Cardiac muscle cell (in vitro differentiated cells and primary cell): Measurements from ENCODE around the gene SGMS1. TPM values are rescaled to one million over a fixed set of nuclear protein-coding genes. Genes with fewer than 3 reads are reported as not detected.
A peak's percentile ranks its signal among the peaks of the same experiment; 100 is the strongest.

Experiments used
- DNase-seq, 2 donors: peaks; one replicate each; pipeline versions ENCODE4 v3.0.0 to v3.0.0-alpha.2; 2010 to 2017; ENCODE audit warnings: low read depth in 1 of 2, low spot score in 1 of 2
- H3K27ac ChIP-seq: fragments of 200-600 bp; sonication (generic); 2 replicates; pipeline ENCODE4 v1.5.1; 2016
- H3K27me3 ChIP-seq: fragments of 200-600 bp; sonication (generic); 2 replicates; pipeline ENCODE4 v1.6.0; 2016; ENCODE audit warnings: control low read depth
- H3K36me3 ChIP-seq: fragments of 200-600 bp; sonication (generic); 2 replicates; pipeline ENCODE4 v1.5.1; 2016; ENCODE audit warnings: control low read depth
- H3K4me1 ChIP-seq: fragments of 200-600 bp; sonication (generic); 2 replicates; pipeline ENCODE4 v1.8.1; 2017; ENCODE audit warnings: low read depth, mild to moderate bottlenecking, mixed run types
- H3K4me3 ChIP-seq: fragments of 200-600 bp; sonication (generic); 2 replicates; pipeline ENCODE4 v1.5.1; 2016; ENCODE audit warnings: mild to moderate bottlenecking
- H3K9me3 ChIP-seq: fragments of 200-600 bp; sonication (generic); 2 replicates; pipeline ENCODE4 v1.5.1; 2017; ENCODE audit warnings: low read depth, mild to moderate bottlenecking, control low read depth
- polyA plus RNA-seq: library from polyadenylated mRNA; unstranded; fragments of >200 nt; fragmentation: Nextera tagmentation; extraction: Ambion mirVana; gene quantifications from 2 replicates; pipeline ENCODE4 v1.2.1, GENCODE V29; 2016
- total RNA-seq: library from RNA; depleted of rRNA; stranded (reverse); fragments of >200 nt; gene quantifications from 2 replicates; pipeline ENCODE4 v1.2.3, GENCODE V29; 2016
- TF ChIP-seq, protein P1 (sequence below): IDR thresholded peaks from 2 replicates; pipeline ENCODE4 v1.5.1; 2012; ENCODE audit warnings: low read depth, mild to moderate bottlenecking, low read length

SGMS1 gene
- total and polyA plus RNA-seq, 2 experiments from 2014 or later, result 12.1 to 41.6 TPM

DNA sequence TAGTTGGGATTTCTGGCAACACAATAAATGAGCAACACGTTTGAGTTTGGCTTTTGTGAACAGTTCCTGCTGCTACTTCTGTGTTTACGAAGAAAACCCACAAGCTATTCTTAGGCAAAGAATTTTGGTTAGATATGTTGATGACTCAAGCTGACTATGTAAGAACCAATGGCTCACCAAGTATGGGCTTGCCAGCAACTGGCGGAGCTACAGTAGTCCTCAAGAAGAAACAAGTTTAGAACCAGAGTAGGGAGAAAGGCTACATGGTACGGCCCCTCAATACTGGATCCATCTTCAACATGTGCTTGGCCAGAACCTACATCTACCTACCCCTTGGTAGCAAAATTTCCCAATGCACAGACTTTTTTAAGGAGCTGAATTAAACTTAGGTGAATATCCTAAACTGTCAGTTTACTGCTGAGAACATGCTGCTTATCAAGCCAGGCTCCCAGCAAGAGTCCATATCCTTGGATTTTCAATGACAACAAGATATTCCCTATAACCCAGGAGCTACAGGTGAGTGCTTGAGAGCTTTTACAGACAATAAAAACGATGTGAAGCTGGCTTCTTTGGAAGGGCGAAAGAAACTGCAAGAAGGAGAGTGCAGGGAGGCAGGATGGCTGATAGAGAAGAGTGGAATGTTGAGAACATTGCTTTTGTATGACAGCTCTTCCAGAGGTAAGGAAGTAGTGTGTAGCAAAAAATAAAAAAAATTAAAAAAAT lies 298.1 kb downstream of the SGMS1 start:
- no peak overlapping the region for H3K4me3 ChIP-seq
- DNase-seq, result peak in 1 of 2 donors; percentile 94

DNA sequence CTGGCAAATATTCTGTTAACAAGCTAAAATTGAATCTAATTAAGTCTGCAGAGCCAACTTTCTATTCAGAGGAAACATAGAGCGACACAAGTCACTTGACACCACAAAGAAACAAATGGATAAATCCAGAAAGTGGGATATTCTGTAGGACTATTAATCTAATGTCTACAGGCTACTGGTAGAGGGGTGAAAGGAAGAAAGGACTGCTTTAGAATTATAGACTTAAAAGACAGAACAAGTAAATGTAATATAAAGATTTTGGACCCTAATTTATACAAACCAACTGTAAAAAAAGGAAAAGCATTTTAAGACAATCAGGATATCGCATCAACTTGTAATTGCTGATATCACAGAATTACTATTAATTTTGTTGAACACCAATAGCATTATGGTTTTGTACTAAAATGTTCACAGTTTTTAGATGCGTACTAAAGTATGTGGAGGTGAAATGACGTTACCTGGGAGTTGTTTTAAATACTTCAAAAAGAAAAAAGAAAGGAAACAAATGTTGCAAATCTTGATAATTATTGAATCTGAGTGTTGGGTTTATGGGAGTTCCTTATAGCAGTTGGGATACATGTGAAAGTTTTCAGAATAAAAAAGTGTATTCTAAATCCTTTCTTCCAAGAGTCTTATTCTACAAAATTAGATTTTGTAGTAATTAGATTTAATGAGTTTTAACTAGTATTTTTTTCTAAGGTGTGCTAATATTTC lies 298.9 kb downstream of the SGMS1 start:
- no peak for DNase-seq
- H3K27ac ChIP-seq, result no peak overlapping the region
- peaks cover 3% of the 10 kb centered on the region for H3K4me1 ChIP-seq
- H3K9me3 ChIP-seq, result no peaks in the 10 kb centered on the region
- no peaks in the 10 kb centered on the region for H3K36me3 ChIP-seq
- no peaks in the 10 kb centered on the region for H3K27me3 ChIP-seq
- no peak overlapping the region for H3K4me3 ChIP-seq
- TF ChIP-seq, protein P1, sequence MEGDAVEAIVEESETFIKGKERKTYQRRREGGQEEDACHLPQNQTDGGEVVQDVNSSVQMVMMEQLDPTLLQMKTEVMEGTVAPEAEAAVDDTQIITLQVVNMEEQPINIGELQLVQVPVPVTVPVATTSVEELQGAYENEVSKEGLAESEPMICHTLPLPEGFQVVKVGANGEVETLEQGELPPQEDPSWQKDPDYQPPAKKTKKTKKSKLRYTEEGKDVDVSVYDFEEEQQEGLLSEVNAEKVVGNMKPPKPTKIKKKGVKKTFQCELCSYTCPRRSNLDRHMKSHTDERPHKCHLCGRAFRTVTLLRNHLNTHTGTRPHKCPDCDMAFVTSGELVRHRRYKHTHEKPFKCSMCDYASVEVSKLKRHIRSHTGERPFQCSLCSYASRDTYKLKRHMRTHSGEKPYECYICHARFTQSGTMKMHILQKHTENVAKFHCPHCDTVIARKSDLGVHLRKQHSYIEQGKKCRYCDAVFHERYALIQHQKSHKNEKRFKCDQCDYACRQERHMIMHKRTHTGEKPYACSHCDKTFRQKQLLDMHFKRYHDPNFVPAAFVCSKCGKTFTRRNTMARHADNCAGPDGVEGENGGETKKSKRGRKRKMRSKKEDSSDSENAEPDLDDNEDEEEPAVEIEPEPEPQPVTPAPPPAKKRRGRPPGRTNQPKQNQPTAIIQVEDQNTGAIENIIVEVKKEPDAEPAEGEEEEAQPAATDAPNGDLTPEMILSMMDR, result no peak

More for the DNA sequence above, 298.1 kb downstream of the SGMS1 start:
- no peaks in the 10 kb centered on the region for H3K27me3 ChIP-seq
- no peaks in the 10 kb centered on the region for H3K36me3 ChIP-seq
- no peak overlapping the region for H3K27ac ChIP-seq
- TF ChIP-seq, protein P1, result no peak
- peaks cover 3% of the 10 kb centered on the region for H3K4me1 ChIP-seq
- H3K9me3 ChIP-seq, result no peaks in the 10 kb centered on the region

DNA sequence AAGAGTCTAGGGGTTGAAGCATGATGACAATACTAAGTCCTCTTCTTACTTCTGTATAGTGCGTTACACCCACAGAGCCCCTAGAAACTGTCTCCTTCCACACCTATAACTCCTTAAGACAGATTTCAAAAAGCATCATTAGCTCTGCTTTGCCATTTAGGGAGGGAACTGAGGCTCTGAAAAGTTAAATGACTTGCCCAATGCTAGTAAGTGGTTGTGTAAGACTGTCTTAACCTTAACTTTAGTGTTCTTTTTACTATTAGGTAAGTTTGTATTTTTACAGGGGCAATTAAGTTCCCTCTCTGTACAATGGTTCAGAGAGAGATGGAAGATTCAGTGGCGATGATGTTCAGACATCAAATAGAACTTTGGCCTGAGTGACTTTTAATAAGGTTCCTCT lies 299.7 kb downstream of the SGMS1 start:
- DNase-seq, result no peak
- Histone ChIP-seq H3K4me3 (no peak overlapping the region), H3K4me1 (peaks cover 3% of the 10 kb centered on the region), H3K36me3 (no peaks in the 10 kb centered on the region), H3K9me3 (no peaks in the 10 kb centered on the region), H3K27me3 (no peaks in the 10 kb centered on the region), H3K27ac (no peak overlapping the region)
- TF ChIP-seq, protein P1, result no peak

DNA sequence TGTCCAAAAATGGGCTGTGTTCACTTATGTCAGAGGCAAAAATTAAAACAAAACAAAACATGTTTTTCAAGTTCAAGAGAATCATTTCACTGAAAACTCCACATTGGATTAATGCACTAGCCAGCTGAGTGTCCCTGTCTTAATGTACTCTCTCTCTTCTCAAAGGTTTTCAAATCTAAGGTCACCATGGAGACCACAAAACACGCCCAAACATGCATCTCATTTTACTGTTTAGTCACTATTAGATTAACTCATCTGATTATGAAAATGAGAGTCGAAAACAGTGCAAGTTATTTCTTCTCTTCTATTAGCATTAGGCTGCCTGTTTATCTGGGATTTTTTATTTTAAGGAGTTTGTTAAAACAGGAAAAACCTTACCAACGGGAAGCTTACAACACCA lies 301.7 kb downstream of the SGMS1 start:
- Histone ChIP-seq H3K4me3 (no peak overlapping the region), H3K4me1 (peaks cover 3% of the 10 kb centered on the region), H3K36me3 (no peaks in the 10 kb centered on the region), H3K27ac (no peak overlapping the region), H3K27me3 (no peaks in the 10 kb centered on the region), H3K9me3 (no peaks in the 10 kb centered on the region)
- TF ChIP-seq, protein P1, result no peak
- DNase-seq, result peak in 1 of 2 donors; percentile 56

DNA sequence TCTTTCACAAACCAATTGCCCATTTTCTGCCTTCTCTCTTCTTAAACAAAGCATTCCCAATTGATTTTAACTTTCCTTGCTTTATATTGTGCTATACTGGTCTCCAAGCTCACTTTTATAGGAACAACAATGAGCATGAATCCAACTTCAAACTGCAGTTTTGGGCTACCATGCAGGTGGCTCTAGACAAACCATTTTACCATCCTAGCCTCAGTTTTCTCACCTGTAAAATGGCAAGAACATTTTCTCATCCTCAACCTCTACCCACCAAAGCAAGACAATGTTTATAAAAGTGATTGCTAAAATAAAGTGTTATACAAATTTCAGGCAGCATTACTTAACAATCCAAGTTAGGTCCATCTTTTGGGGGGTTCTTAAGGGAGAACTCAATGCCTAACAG lies 305.6 kb downstream of the SGMS1 start:
- TF ChIP-seq, protein P1, result no peak
- Histone ChIP-seq H3K27ac (no peak overlapping the region), H3K27me3 (no peaks in the 10 kb centered on the region)

More for the DNA sequence above, 305.6 kb downstream of the SGMS1 start:
- H3K9me3 ChIP-seq, result no peaks in the 10 kb centered on the region
- H3K4me1 ChIP-seq, result peaks cover 7% of the 10 kb centered on the region
- no peaks in the 10 kb centered on the region for H3K36me3 ChIP-seq
- no peak for DNase-seq
- H3K4me3 ChIP-seq, result no peak overlapping the region
